Measurements from ENCODE around the gene ARFGAP1. TPM values are rescaled to one million over a fixed set of nuclear protein-coding genes. Genes with fewer than 3 reads are reported as not detected.
"Not testable (repeated sequence)": the region's sequence is repeated elsewhere in the genome, so short reads cannot be mapped to it uniquely, and the experiment has no call there.

Gene ARFGAP1
- total RNA-seq, 1 donor from 2014 or later = 28.1 TPM

- DNase-seq = no peak
These were observed 31.3 kb upstream of the ARFGAP1 start for GRCh38 chr20:63241272-63241671.

DNA sequence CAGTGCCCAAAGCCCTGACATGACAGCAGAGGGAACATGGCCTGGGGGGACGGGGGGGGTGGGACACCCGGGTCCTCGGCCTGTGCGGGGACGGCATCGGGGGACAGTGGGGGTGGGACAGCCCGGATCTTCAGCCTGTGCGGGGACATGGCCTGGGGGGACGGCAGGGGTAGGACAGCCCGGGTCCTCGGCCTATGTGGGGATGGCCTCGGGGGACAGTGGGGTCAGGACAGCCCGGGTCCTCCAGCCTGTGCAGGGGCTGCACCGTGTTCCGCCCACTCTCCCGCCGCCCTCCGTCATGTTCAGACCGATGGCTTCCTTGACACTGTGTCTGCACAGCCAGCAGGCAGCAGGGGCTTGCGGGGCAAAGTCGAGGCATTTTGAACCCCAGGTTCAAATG lies 29.9 kb upstream of the ARFGAP1 start:
- DNase-seq = no peak

GRCh38 chr20:63243604-63244247 lies 28.9 kb upstream of the ARFGAP1 start:
- DNase-seq = no peak

DNA sequence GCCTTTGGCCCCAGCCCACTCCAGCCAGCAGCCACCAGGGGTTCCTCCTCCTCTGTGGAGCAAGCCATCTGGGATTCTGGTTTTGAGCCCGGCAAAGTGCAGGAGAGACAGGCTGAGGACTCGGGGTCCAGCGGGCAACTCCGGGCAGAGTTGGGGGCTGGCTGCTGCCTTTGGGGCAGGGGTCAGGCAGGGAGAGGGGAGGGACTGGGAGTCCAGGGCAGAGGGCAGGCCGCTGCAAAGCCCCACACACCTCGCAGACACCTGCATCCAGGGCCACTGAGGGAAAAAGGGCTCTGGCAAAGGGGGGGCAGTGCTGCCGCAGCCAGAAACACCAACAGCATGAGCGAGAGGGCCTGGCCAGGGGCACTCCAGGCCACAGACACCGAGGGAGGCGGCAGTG lies 28.1 kb upstream of the ARFGAP1 start:
- no peak for DNase-seq

DNA sequence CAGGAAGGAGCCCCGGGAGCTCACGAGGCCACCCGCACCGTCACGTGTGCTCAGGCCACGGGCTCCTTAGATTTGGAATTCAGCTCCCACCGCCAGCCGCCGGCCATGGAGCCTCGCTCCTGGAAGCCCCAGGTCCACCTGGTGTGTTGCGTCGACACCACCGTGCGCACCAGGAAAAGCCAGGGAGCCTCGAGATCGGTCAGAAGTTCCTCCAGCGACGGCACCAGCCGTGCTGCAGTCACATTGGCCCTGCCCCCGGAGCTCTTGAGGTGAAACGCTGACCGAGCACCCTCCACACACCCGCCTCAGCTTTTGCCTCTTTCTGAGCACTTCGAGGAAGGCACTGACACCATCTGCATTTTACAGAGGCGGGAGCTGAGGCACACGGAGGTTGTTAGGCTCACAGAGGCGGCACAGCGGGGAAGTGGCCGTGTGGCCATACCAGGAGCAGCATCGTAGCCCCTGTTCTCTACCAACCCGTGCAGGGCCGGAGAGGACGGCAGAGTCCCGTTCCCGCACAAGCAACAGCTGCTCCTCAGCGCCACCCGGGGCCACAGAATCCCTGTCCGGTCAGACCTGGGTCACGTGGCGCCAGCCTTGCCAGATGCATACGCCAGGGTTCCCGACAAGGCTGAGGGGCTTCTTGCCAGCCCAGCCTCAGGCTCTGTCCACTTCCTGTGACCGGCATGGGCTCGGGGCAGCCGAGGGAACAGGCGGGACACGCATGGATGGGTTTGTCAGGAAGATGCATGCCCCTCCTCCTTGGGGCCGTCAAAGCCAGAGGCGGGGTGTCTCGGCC lies 25.9 kb upstream of the ARFGAP1 start:
- no peak for DNase-seq

GRCh38 chr20:63247671-63248228 lies 24.9 kb upstream of the ARFGAP1 start:
- no peak for DNase-seq

DNA sequence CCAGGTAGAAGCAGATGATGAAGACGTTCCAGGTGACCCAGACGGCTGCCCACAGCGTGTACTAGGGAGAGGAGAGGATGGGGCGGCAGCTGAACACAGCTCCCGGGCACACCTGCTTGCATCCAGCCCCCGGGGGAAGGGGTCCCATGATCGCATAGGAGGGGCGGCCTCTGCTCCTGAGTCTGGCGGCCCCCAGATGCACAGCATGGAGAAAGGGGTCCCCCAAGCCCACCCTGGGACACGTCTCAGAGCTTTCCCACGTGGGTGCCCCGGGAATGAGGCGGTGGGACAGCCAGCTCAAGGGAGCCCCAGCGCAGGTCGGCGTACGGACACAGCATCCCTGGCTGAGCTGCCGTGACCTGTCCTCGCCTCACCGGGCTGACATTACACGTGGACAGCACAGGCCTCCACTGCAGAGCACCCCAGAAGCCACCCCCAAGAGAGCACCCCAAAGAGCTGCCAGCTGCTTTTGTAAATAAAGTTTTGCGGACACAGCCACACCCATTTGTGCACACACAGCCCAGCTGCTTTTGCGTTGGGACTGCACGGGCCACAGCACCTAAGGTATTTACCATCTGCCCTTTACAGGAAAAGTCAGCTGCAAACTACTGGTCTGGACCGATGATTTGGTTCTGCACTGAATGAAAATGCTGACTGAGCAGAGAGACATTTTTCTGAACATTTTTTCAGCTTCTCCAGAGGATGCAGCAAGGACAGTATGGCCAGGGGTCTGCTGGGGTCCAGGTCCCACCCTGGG lies 23.6 kb upstream of the ARFGAP1 start:
- DNase-seq = no peak

DNA sequence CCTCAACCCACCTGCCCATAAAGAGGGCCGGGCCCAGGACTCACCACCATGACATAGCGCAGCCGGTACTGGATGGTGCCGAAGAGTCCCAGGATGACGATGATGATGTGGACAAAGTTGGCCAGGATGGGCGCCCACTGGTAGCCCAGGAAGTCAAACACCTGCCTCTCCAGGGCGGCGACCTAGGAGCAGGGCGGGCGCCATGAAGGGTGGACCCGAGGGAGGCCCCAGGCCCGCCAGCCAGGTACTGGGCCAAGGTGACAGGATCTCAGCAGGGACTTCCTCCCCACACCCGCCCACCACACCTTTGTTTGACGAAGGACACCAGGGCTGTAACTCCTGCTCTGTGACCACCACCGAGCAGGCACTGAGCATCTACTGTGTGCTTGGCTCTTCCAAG lies 22.7 kb upstream of the ARFGAP1 start:
- no peak for DNase-seq

DNA sequence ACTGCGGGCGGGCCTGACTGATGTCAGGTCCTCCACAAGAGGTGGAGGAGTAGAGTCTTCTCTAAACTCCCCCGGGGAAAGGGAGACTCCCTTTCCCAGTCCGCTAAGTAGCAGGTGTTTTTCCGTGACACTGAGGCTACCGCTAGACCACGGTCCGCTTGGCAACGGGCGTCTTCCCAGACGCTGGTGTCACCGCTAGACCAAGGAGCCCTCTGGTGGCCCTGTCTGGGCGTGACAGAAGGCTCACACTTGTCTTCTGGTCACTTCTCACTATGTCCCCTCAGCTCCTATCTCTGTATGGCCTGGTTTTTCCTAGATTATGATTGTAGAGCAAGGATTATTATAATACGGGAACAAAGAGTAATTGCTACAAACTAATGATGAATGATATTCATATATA lies 21.3 kb upstream of the ARFGAP1 start:
- not testable (repeated sequence) for DNase-seq

DNA sequence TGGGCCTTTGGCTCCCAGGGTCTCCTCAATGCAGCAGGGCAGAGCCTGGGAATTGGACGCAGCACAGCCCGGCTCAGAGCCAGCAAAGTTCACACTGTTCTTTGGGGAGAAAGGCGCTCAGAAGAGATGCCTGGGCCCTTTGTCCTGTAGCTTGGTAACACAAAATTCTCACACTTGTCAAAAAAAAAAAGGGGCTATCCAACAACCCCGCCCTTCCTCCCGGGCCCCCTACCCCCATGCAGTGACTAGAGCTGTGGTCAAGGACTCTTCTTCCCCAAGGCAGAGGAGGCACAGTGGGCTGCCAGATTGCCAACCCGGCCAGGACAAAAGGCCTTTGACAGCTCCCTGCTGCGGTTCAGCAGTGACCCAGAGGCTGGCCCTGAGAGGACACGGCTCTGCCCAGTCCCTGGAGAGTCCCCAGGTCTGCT lies 20.3 kb upstream of the ARFGAP1 start:
- DNase-seq = no peak

GRCh38 chr20:63253065-63253437 lies 19.6 kb upstream of the ARFGAP1 start:
- no peak for DNase-seq

DNA sequence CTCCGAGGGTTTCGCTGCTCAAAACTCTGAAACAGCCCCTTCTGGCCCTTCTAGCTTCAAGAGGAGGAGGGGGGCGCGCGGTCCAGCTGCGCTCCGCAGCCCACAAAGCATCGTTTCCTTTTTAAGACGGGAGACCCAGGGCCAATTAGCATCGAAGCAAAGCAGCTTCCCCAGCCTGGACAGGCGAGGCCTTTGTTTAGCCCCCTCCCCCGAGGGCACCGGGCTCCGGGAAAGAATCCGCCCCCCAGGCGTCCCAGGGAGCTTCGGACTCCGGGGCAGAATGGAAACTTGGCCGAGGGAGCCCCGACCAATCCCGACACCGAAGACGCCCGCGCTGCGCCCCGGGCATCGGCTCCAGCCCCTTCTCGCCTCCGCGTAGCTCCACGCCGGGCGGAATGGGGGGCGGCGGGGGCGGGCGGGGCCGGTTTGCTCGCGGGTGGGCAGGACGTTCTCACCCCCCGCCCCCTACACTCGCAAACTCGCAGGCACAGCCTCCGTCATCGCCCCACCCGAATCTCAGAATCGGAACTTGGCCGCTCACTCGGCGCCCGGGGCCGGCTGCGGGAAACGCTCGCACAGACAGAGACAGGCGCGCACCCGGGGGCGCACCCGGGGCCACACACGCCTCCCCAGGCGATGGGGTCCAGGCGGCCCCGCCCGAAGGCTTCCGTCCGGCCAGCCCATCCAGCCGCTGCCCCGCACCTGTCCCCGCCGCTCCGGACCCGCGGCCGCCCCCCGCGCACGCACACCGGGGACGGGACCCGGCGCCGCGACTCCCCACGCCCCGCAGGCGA lies 19.0 kb upstream of the ARFGAP1 start:
- DNase-seq = no peak

- DNase-seq = no peak
These were observed 18.4 kb upstream of the ARFGAP1 start, which contains the start of gene NKAIN4 for GRCh38 chr20:63254232-63254605. Gene NKAIN4 (minus strand): TSS chr20:63254463. CDS start chr20:63254450, 13 bp downstream.

- DNase-seq = no peak
These were observed 17.8 kb upstream of the ARFGAP1 start for GRCh38 chr20:63254606-63255384.

DNA sequence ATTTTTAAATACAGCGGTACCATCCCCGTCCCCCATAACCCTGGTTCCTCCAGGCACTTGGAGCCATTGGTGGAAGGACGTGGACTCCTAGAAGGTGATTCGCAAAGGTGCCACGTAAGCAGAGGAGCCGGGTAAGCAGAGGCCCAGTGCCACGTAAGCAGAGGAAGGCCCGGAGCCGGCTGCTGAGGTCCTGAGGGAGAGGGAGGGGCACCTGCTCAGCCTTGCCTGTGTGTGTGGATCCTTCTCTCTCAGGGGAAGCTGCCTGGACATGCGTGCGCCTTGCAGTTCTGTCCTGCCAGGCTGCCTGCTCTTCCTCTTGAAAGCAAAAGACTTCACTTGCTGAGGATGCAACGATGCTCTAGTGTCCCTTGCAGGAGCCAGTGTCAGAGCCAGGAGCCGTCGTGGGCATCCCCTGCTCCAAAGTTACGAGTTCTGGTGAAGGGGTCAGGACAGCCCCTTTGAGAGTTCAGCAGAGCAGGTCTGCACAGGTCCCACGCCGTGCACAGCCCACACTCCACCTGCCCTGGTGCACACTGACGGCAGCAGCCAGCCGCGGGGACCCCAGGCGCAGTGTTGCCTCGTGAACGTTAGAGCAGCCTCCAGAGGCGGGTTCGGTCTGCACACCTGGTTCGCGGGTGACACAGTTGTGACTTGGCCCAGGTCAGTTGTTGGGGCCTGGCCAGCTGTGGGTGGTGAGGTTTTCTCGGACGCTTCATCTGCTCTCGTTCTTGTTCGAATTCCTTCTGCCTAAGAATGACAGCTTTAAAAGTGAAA lies 16.5 kb upstream of the ARFGAP1 start:
- DNase-seq = no peak

GRCh38 chr20:63256954-63257353 lies 15.7 kb upstream of the ARFGAP1 start:
- DNase-seq = no peak

GRCh38 chr20:63257629-63258028 lies 15.0 kb upstream of the ARFGAP1 start:
- no peak for DNase-seq

- DNase-seq = no peak
These were observed 13.8 kb upstream of the ARFGAP1 start for GRCh38 chr20:63258781-63259180.

DNA sequence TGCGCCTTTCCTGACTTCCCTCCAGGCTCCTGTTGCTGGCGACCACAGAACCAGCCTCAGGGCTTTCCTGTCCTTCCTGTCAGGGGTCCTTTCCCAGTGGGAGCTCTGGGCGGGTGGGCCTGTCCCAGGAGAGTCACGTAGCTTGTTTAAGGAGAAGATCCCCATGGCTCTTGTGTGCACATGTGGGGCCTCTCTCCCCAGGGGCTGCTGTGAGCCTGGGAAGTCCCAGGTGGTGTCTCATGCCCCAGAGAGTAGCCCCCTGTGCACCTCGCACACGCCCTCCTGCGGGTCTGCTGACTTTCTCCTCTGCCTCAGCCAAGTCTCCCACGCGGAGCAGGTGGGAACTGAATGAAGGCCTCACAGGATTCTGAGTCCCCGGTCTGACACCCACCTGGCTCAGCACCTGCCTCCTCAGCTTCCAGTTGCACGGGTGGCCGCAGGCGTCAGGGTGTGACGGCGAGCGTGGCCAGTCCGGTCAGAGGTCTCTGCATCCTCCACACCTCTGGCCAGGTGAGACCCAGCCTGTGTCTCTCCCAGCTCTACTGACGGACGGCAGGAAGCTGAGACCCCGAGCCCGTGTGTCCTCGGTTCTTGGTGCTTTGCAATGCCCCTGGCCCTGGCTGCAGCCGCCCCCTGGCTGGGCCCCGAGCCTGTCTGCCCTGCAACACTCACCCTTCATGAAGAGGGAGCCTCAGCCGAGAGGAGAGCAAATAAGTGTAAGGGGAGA lies 12.7 kb upstream of the ARFGAP1 start:
- DNase-seq = no peak

GRCh38 chr20:63260521-63260920 lies 12.1 kb upstream of the ARFGAP1 start:
- DNase-seq = no peak

Measured in occipital lobe (tissue), 2 donors.